Activated CD4-positive, alpha-beta T cell treated with anti-CD3 and anti-CD28 coated beads for 4 hours (primary cell): ENCODE measurements around the gene TMEM135.
"Not testable (repeated sequence)": the region's sequence is repeated elsewhere in the genome, so short reads cannot be mapped to it uniquely, and the experiment has no call there.

Experiments used
- DNase-seq, 2 donors: peaks; one replicate each; pipeline ENCODE4 v3.0.0-alpha.2; 2020

Gene TMEM135

DNA sequence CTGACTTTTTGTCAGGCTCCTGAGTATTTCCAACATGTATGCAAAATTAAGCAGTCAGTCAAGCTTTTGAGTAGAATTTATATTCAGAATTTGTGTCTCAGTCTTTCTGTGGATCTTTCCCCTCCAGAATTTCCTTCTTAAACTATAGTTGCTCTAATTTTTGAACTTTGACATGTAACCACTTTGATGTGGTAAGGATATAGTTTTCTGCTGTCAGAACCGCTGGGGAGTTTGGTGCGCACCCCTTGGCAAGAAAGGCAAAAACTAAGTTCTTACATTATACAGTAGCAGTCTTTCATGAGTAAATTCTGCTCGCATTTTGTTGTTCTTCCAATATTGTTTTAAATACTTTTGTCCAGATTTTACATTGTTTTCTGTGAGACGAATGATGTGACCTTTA, 105.9 kb downstream of the TMEM135 start:
- DNase-seq = no peak

GRCh38 chr11:87144252-87144651, 106.5 kb downstream of the TMEM135 start:
- DNase-seq = no peak

- DNase-seq = no peak
These were observed 111.0 kb downstream of the TMEM135 start for GRCh38 chr11:87148749-87149148.

DNA sequence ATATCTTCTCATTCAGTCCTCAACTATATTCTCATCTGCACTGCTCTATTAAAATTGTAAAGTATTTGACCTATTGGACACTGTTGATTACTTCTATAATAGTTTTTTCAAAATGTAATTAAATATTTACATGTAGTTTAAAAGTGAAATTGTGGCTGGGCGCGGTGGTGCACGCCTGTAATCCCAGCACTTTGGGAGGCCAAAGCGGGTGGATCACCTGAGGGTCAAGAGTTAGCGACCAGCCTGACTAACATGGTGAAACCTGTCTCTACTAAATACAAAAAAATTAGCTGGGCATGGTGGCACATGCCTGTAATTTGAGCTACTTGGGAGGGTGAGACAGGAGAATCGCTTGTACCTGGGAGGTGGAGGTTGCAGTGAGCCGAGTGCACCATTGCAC, 112.0 kb downstream of the TMEM135 start:
- DNase-seq = not testable (repeated sequence)

DNA sequence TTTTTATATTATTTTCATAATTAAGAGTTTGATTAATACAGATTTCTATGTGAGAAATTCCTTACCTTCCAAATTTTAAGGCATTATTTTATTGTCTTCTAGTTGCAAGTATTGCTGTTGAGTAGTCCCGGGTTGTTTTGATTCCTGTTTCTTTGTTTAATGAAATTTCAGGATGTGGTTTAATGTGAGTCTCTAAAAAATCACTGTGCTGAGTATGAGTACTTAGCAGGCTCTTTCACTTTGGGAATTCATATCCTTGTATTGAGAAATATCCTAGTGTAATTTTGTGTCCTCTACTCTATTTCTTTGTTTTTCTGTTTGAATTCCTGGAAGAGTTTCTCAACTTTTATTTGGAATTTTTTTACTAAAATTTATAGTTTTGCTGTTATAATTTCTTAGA, 113.2 kb downstream of the TMEM135 start:
- DNase-seq = no peak

GRCh38 chr11:87154246-87154645, 116.5 kb downstream of the TMEM135 start:
- no peak for DNase-seq

- no peak for DNase-seq
These were observed 119.2 kb downstream of the TMEM135 start for GRCh38 chr11:87156970-87157369.

DNA sequence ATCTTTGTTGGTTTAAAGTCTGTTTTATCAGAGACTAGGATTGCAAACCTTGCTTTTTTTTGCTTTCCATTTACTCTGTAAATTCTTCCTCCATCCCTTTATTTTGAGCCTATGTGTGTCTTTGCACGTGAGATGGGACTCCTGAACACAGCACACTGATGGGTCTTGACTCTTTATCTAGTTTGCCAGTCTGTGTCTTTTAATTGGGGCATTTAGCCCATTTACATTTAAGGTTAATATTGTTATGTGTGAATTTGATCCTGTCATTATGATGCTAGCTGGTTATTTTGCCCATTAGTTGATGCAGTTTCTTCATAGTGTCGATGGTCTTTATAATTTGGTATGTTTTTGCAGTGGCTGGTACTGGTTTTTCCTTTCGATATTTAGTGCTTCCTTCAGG, 131.3 kb downstream of the TMEM135 start:
- DNase-seq = not testable (repeated sequence)

- DNase-seq = no peak
These were observed 135.7 kb downstream of the TMEM135 start for GRCh38 chr11:87173185-87174039.

DNA sequence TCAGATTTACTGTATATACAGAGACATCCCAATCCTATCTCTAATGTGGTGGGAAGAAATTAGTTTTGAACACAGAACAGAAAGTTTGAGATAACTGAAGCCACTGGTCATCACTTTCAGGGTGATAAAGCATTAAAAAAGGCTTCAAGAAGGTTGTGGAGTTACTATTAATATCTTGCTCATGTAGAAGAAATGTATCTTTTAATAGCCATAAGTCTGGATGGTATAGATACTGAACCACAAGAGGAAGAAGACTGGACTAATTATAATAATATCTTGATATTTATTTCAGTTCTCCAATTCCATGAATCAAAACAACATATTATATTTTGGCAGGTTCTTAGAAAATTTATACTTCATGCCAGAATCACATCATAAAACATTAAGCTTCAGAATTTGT, 137.1 kb downstream of the TMEM135 start:
- DNase-seq = no peak

DNA sequence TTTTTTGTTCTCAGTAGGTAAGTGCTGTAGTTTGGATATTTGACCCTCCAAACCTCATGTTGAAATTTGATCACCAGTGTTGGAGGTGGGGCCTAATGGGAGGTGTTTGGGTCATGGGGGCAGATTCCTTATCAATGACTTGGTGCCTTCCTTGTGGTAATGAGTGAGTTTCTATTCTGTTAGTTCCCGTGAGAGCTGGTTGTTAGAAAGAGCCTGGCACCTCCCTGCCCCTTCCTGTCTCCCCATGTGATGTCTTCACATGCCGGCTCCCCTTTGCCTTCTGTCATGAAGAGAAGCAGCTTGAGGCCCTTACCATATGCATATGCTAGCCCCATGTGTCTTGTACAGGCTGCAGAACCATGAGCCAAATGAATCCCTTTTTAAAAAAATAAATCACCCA, 138.3 kb downstream of the TMEM135 start:
- DNase-seq = no peak

- DNase-seq = no peak
These were observed 141.9 kb downstream of the TMEM135 start for GRCh38 chr11:87179621-87180020.

DNA sequence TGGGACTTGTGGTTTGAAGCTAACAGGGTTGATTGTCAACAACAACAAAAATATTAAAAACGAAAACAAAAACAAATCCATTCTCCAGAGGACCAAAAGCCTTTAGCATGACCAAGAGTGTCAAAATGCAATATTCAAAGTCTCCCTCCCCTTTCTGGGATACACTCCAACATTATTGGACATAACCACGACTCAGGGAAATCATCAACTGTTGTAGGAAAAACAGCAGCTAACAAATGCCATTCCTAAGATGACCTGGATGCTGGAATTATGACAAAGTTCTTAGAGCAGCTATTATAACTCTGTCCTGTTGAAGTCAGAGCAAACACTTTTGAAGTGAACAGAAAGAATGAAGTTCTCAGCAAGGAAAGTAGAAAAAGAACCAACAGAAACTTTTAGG, 143.0 kb downstream of the TMEM135 start:
- DNase-seq = no peak

DNA sequence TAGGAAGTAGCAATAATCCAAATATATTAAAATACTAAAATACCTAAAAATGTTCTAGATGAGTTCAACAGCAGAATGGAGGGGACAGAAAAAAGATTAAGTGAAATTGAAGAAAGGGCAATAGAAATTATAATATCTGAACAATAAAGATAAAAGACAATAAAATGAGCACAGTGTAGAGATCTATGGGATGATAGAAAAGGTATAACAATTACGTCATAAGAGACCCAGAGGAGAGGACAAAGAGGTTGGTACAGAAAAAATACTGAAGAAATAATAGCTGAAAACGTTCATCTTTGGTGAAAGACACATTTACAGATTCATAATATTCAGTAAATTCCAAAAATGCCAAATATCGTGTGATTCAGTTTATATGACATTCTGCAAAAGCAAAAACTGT, 143.4 kb downstream of the TMEM135 start:
- no peak for DNase-seq

- no peak for DNase-seq
These were observed 147.5 kb downstream of the TMEM135 start for GRCh38 chr11:87185228-87185627.

- DNase-seq = no peak
These were observed 149.3 kb downstream of the TMEM135 start for GRCh38 chr11:87187076-87187475.

DNA sequence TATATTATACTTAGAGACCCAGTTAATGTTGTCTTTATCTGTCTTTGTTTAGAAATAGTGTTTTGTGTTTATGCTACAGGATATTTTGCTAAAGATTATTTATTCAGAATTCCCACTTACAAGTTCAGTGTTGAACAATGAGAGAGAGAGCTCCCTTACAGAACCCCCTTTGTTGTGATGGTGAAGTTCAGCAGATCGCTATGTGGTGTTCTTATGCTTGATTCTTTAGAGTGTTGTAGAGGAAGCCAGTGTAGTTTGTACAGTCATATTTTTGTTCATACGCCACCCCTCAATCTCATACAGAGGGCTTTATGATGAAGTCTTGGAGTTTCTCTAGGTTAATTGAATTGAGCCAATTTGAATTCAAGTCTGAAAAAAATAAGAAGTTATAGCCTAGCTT, 150.2 kb downstream of the TMEM135 start:
- DNase-seq = no peak

- not testable (repeated sequence) for DNase-seq
These were observed 150.7 kb downstream of the TMEM135 start for GRCh38 chr11:87188396-87188795.

GRCh38 chr11:87188921-87189320, 151.2 kb downstream of the TMEM135 start:
- DNase-seq = not testable (repeated sequence)

- DNase-seq = no peak
These were observed 152.3 kb downstream of the TMEM135 start for GRCh38 chr11:87190071-87190470.

- DNase-seq = no peak
These were observed 156.2 kb downstream of the TMEM135 start for GRCh38 chr11:87193756-87194470.

GRCh38 chr11:87194985-87195820, 157.5 kb downstream of the TMEM135 start:
- DNase-seq = no peak

GRCh38 chr11:87198266-87198881, 160.6 kb downstream of the TMEM135 start:
- no peak for DNase-seq
